DOHH2 (cell line): ENCODE measurements around the gene RNF4.

Experiments used
- H3F3A ChIP-seq: fragments of 200-600 bp; sonication (generic), shearing (Covaris generic); 2 replicates; pipeline ENCODE4 v1.6.0; 2016; ENCODE audit warnings: antibody characterized with exemption, mild to moderate bottlenecking; ENCODE audit not compliant: control insufficient read depth, insufficient read depth
- H3K27ac ChIP-seq: fragments of 200-600 bp; sonication (generic); 2 replicates; pipeline ENCODE4 v1.5.1; 2014; ENCODE audit warnings: low read depth, mild to moderate bottlenecking, low read length, moderate library complexity
- H3K27me3 ChIP-seq: fragments of 200-600 bp; sonication (generic); 2 replicates; pipeline ENCODE4 v1.6.1; 2014; ENCODE audit warnings: mild to moderate bottlenecking, low read length, mixed read lengths; ENCODE audit not compliant: control insufficient read depth
- H3K36me3 ChIP-seq: fragments of 200-600 bp; sonication (generic); 2 replicates; pipeline ENCODE4 v1.6.1; 2014; ENCODE audit warnings: mild to moderate bottlenecking, low read length, moderate library complexity, mixed read lengths; ENCODE audit not compliant: control insufficient read depth
- H3K4me1 ChIP-seq: fragments of 200-600 bp; sonication (generic); 2 replicates; pipeline ENCODE4 v1.6.1; 2014; ENCODE audit warnings: mild to moderate bottlenecking, low read length, mixed read lengths; ENCODE audit not compliant: control insufficient read depth
- H3K4me2 ChIP-seq: fragments of 200-600 bp; sonication (generic); 2 replicates; pipeline ENCODE4 v1.6.0; 2014; ENCODE audit warnings: mild to moderate bottlenecking, low read length, moderate library complexity
- H3K4me3 ChIP-seq: fragments of 200-600 bp; sonication (generic); 2 replicates; pipeline ENCODE4 v1.5.1; 2014; ENCODE audit warnings: mild to moderate bottlenecking, low read length, mixed read lengths
- H3K79me2 ChIP-seq: fragments of 200-600 bp; sonication (generic); 2 replicates; pipeline ENCODE4 v1.6.1; 2014; ENCODE audit warnings: mild to moderate bottlenecking, low read length, mixed read lengths; ENCODE audit not compliant: control insufficient read depth
- H3K9me2 ChIP-seq: fragments of 200-600 bp; sonication (generic); replicated peaks from 2 replicates; pipeline ENCODE4 v1.6.1; 2014; ENCODE audit warnings: mild to moderate bottlenecking, low read length, mixed read lengths; ENCODE audit not compliant: control insufficient read depth
- H3K9me3 ChIP-seq: fragments of 200-600 bp; sonication (generic); 2 replicates; pipeline ENCODE4 v1.6.1; 2014; ENCODE audit warnings: antibody characterized with exemption, low read length, mixed read lengths; ENCODE audit not compliant: control insufficient read depth, insufficient read depth
- H4K20me1 ChIP-seq: fragments of 200-600 bp; sonication (generic); 2 replicates; pipeline ENCODE4 v1.6.0; 2014; ENCODE audit warnings: low read depth, mild to moderate bottlenecking, antibody characterized with exemption, low read length, moderate library complexity; ENCODE audit not compliant: control insufficient read depth, insufficient read depth
- CTCF ChIP-seq: fragments of 200-600 bp; sonication (generic); IDR thresholded peaks from one replicate; pipeline ENCODE4 v1.5.1; 2014; ENCODE audit warnings: antibody characterized with exemption, mild to moderate bottlenecking, low read depth, low read length; ENCODE audit not compliant: poor library complexity, severe bottlenecking
- EZH2phosphoT487 ChIP-seq: fragments of 200-600 bp; sonication (generic); IDR thresholded peaks from 2 replicates; pipeline ENCODE4 v1.6.1; 2017; ENCODE audit warnings: borderline replicate concordance, mild to moderate bottlenecking, antibody characterized with exemption, low read length, moderate library complexity, mixed read lengths

Gene RNF4

GRCh38 chr4:2425386-2426068, 43.4 kb upstream of the RNF4 start:
- H3F3A ChIP-seq = no peaks in the 10 kb centered on the region
- peaks cover 4% of the 10 kb centered on the region; the same call in 1 of the 2 replicates for H3K4me1 ChIP-seq
- TF ChIP-seq CTCF (no peak), EZH2phosphoT487 (no peak)
- no peak overlapping the region for H3K4me3 ChIP-seq
- H4K20me1 ChIP-seq = no peaks in the 10 kb centered on the region
- H3K9me3 ChIP-seq = no peaks in the 10 kb centered on the region
- H3K9me2 ChIP-seq = no peaks in the 10 kb centered on the region
- no peak overlapping the region for H3K27ac ChIP-seq
- H3K4me2 ChIP-seq = no peak overlapping the region
- H3K79me2 ChIP-seq = no peaks in the 10 kb centered on the region
- no peaks in the 10 kb centered on the region for H3K36me3 ChIP-seq
- peaks cover 17% of the 10 kb centered on the region for H3K27me3 ChIP-seq

- H3K4me1 ChIP-seq = peaks cover 4% of the 10 kb centered on the region; the same call in 1 of the 2 replicates
- TF ChIP-seq EZH2phosphoT487 = no peak
- no peak for TF ChIP-seq CTCF
- H3K27me3 ChIP-seq = peaks cover 12% of the 10 kb centered on the region
- no peak overlapping the region for H3K4me2 ChIP-seq
- no peaks in the 10 kb centered on the region for H3K79me2 ChIP-seq
- no peaks in the 10 kb centered on the region for H3F3A ChIP-seq
- no peak overlapping the region for H3K27ac ChIP-seq
- no peaks in the 10 kb centered on the region for H4K20me1 ChIP-seq
- no peaks in the 10 kb centered on the region for H3K9me3 ChIP-seq
- no peaks in the 10 kb centered on the region for H3K9me2 ChIP-seq
- H3K4me3 ChIP-seq = no peak overlapping the region
- no peaks in the 10 kb centered on the region for H3K36me3 ChIP-seq
Observed at GRCh38 chr4:2426069-2426397, 42.9 kb upstream of the RNF4 start.

DNA sequence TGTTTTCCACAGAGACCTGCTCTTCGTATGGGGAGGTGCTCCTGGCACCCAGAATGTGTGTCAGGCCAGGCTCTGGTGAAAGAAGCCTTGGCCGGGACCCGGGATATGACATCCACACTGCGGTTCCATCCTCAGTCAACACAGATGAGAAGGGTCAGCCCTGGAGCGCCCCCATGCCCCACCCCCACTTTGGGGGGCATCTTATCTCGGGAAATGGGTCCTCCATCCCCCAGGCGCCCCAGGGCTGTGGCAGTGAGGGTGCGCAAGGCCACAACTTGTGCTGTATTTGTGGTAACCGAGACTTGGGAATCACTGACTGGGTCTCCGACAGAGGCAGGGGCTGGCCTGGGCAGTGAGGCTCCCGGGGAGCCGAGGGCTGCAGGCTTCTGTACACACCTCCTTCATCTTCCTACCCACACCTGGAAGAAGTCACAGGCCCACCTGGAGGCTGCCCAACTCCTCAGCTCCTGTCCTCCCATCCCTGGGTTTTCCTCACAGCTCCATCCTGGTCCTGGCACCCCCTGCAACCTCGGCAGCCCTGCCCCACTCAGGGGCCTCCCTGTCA, 42.1 kb upstream of the RNF4 start:
- H3K9me3 ChIP-seq = no peaks in the 10 kb centered on the region
- H3K27ac ChIP-seq = no peak overlapping the region
- H3K79me2 ChIP-seq = no peaks in the 10 kb centered on the region
- TF ChIP-seq CTCF = no peak
- no peak for TF ChIP-seq EZH2phosphoT487
- H3K4me1 ChIP-seq = peaks cover 2% of the 10 kb centered on the region; the same call in 1 of the 2 replicates
- peaks cover 7% of the 10 kb centered on the region for H3K27me3 ChIP-seq
- H3K4me3 ChIP-seq = no peak overlapping the region
- H3F3A ChIP-seq = no peaks in the 10 kb centered on the region
- H3K9me2 ChIP-seq = no peaks in the 10 kb centered on the region
- no peaks in the 10 kb centered on the region for H3K36me3 ChIP-seq
- H4K20me1 ChIP-seq = no peaks in the 10 kb centered on the region
- no peak overlapping the region for H3K4me2 ChIP-seq
